ENCODE results near the gene CHCHD1. TPM values are rescaled to one million over a fixed set of nuclear protein-coding genes. Genes with fewer than 3 reads are reported as not detected.
A peak's percentile ranks its signal among the peaks of the same experiment; 100 is the strongest.

The CHCHD1 gene
- total RNA-seq, 4 donors from 2014 or later: 20.5 to 29.1 (median 25.0) TPM

GRCh38 chr10:73769396-73769795 is 12.5 kb upstream of the CHCHD1 start:
- DNase-seq (ENCODE audit: low spot score): no peak
- no peak for TF ChIP-seq CTCF (IDR thresholded peaks at IDR 0.05)

GRCh38 chr10:73771722-73772280 is 10.0 kb upstream of the CHCHD1 start:
- no peak for TF ChIP-seq CTCF (IDR thresholded peaks at IDR 0.05)
- DNase-seq (ENCODE audit: low spot score) (peak; percentile 76), ATAC-seq (ENCODE audit: low FRiP score) (peak; percentile 80)

More at GRCh38 chr10:73769396-73769795, 12.5 kb upstream of the CHCHD1 start:
- no peak for ATAC-seq (ENCODE audit: low FRiP score)

- ATAC-seq (ENCODE audit: low FRiP score): peak; percentile 70
- peak; percentile 38 for DNase-seq (ENCODE audit: low spot score)
- TF ChIP-seq CTCF (IDR thresholded peaks at IDR 0.05): no peak
These were observed 9.3 kb upstream of the CHCHD1 start for GRCh38 chr10:73772281-73773151.

GRCh38 chr10:73773152-73773879 is 8.5 kb upstream of the CHCHD1 start:
- DNase-seq (ENCODE audit: low spot score) (no peak), ATAC-seq (ENCODE audit: low FRiP score) (no peak)
- TF ChIP-seq CTCF (IDR thresholded peaks at IDR 0.05): no peak

GRCh38 chr10:73774637-73775036 is 7.2 kb upstream of the CHCHD1 start:
- ATAC-seq (ENCODE audit: low FRiP score): no peak
- no peak for DNase-seq (ENCODE audit: low spot score)
- TF ChIP-seq CTCF (IDR thresholded peaks at IDR 0.05): no peak

GRCh38 chr10:73779018-73779417 is 2.8 kb upstream of the CHCHD1 start:
- no peak for TF ChIP-seq CTCF (IDR thresholded peaks at IDR 0.05)

More at GRCh38 chr10:73779018-73779417, 2.8 kb upstream of the CHCHD1 start:
- DNase-seq (ENCODE audit: low spot score) (no peak), ATAC-seq (ENCODE audit: low FRiP score) (no peak)
